Activated naive CD8-positive, alpha-beta T cell treated with anti-CD3 and anti-CD28 coated beads for 36 hours (primary cell): ENCODE measurements around the gene DDX4. TPM values are rescaled to one million over a fixed set of nuclear protein-coding genes. Genes with fewer than 3 reads are reported as not detected.
"Not testable (repeated sequence)": the region's sequence is repeated elsewhere in the genome, so short reads cannot be mapped to it uniquely, and the experiment has no call there.

Experiments used
- DNase-seq: peaks from one replicate; pipeline ENCODE4 v3.0.0; 2021
- H3K27ac Mint-ChIP-seq: one replicate; pipeline ENCODE4 v1.8.0; 2022; ENCODE audit warnings: mild to moderate bottlenecking, moderate library complexity, mixed read lengths
- H3K27me3 Mint-ChIP-seq: one replicate; pipeline ENCODE4 v1.8.0; 2022; ENCODE audit warnings: mild to moderate bottlenecking, mixed read lengths
- H3K36me3 Mint-ChIP-seq: one replicate; pipeline ENCODE4 v1.8.0; 2021; ENCODE audit warnings: mild to moderate bottlenecking, mixed read lengths
- H3K4me1 Mint-ChIP-seq: one replicate; pipeline ENCODE4 v1.8.0; 2021; ENCODE audit warnings: mixed read lengths
- H3K4me3 Mint-ChIP-seq: one replicate; pipeline ENCODE4 v1.8.0; 2022; ENCODE audit warnings: mild to moderate bottlenecking, moderate library complexity, mixed read lengths
- H3K9me3 Mint-ChIP-seq: one replicate; pipeline ENCODE4 v1.8.0; 2022; ENCODE audit warnings: mixed read lengths
- total RNA-seq, 2 experiments: library from RNA; stranded (reverse); gene quantifications; one replicate each; pipeline ENCODE4 v1.2.3, GENCODE V29; 2021

The DDX4 gene
- total RNA-seq, 2 experiments from 2014 or later = not detected

DNA sequence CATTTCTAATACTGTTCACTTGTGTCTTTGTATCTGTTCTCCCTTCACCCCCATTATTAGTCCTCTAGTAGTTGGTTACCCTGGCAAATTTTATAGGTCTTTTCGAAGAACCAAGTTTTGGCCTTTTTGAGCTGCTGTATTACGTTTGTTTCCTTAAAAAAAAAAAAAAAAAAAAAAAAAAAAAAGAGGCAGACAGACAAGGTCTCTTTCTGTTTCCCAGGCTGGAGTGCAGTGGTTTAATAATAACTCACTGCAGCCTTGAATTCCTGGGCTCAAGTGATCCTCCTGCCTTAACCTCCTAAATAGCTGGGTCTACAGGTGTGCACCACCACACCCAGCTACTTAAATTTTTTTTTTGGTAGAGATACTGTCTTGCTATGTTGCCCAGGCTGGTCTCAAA is 20.9 kb downstream of the DDX4 start:
- Mint-ChIP-seq H3K27me3 (peaks cover 24% of the 10 kb centered on the region), H3K9me3 (no peaks in the 10 kb centered on the region), H3K36me3 (no peaks in the 10 kb centered on the region), H3K4me1 (peaks cover 8% of the 10 kb centered on the region), H3K27ac (peak overlapping the region; percentile 28), H3K4me3 (no peak overlapping the region)
- no peak for DNase-seq

DNA sequence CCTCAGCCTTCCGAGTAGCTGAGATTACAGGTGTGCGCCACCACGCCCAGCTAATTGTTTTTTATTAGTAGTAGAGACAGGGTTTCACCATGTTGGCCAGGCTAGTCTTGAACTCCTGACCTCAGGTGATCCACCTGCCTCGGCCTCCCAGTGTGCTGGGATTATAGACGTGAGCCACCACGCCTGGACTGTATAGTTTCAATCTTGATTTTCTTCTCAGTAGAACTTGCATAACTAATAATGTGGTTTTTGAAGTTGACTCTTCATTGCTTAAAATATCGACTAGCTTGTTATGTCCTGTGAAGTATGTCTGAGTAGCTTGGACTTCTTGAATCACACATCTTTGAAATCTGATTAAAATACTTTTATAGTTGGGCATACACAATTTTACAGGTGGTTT is 23.9 kb downstream of the DDX4 start:
- H3K4me3 Mint-ChIP-seq, DNase-seq, H3K9me3 Mint-ChIP-seq, H3K36me3 Mint-ChIP-seq, H3K27ac Mint-ChIP-seq: not testable (repeated sequence)
- peaks cover 24% of the 10 kb centered on the region for H3K27me3 Mint-ChIP-seq
- peaks cover 14% of the 10 kb centered on the region for H3K4me1 Mint-ChIP-seq

DNA sequence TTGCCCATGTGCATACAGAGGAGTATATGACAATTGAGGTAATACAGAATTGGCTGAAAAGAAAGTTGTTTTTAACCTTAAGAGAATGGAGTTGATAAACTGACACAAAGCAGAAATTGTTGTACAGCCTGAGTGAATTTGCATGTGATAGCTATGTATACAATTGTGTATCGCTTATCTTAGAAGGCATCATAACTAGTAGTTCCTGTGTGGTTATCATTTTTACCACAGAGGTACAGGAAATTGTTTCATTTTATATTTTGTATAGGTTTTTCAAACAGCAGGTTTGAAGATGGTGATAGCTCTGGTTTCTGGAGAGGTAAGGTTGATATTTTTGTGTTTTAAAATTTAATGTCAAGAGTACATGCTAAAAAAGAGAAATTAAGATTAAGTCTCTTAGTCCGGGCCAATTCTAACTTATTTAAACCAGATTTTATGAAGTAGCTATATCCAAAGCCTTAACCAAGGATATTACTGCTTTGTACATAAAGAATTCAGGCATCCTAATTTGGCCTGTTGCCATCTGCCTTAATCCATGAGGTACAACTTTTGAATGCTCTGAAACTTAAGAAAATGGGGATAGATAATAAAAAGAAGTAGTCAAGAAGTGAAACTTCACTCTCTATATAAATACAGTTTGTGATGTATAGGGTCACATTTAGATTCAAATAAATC is 26.0 kb downstream of the DDX4 start:
- Mint-ChIP-seq H3K4me1 (peaks cover 9% of the 10 kb centered on the region), H3K4me3 (no peak overlapping the region), H3K9me3 (peaks cover under 1% of the 10 kb centered on the region), H3K36me3 (no peaks in the 10 kb centered on the region), H3K27ac (no peak overlapping the region), H3K27me3 (peaks cover 17% of the 10 kb centered on the region)
- DNase-seq = no peak

DNA sequence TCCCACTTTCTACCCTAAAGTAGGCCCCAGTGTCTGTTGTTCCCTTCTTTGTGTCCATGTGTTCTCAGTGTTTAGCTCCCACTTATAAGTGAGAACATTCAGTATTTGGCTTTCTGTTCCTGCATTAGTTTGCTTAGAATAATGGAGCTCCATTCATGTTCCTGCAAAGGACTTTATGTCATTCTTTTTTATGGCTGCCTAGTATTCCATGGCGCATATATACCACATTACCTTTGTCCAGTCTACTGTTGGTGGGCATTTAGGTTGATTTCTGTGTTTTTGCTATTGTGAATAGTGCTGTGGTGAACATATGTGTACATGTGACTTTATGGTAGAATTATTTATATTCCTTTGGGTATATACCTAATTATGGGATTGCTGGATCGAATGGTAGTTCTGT is 30.4 kb downstream of the DDX4 start:
- Mint-ChIP-seq H3K4me1 (peaks cover 16% of the 10 kb centered on the region), H3K36me3 (no peaks in the 10 kb centered on the region), H3K4me3 (no peak overlapping the region), H3K27me3 (no peaks in the 10 kb centered on the region), H3K9me3 (peaks cover 6% of the 10 kb centered on the region), H3K27ac (no peak overlapping the region)
- DNase-seq = no peak

DNA sequence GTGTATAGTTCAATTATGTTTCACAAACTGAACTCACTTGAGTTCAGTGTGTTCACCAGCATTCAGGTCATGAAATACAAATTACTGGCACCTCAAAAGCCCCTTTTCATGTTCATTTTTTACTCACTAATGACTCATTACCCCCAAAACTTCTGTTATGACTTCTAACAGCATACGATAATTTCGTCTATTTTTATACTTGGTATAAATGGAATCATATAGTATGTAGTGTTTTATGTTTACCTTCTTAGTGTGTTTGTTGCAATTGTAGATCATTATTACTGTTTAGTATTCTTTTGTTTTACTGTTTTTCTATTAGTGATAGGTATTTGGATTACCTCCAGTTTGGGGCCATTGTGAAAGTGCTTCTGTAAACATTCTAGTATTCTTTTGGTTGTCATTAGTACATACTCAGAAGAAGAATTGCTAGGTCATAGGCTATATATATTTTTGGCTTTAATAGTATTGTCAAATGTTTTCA is 33.4 kb downstream of the DDX4 start:
- peaks cover 6% of the 10 kb centered on the region for H3K9me3 Mint-ChIP-seq
- no peak overlapping the region for H3K4me3 Mint-ChIP-seq
- no peaks in the 10 kb centered on the region for H3K36me3 Mint-ChIP-seq
- no peak overlapping the region for H3K27ac Mint-ChIP-seq
- no peaks in the 10 kb centered on the region for H3K27me3 Mint-ChIP-seq
- no peak for DNase-seq
- H3K4me1 Mint-ChIP-seq = peaks cover 7% of the 10 kb centered on the region

DNA sequence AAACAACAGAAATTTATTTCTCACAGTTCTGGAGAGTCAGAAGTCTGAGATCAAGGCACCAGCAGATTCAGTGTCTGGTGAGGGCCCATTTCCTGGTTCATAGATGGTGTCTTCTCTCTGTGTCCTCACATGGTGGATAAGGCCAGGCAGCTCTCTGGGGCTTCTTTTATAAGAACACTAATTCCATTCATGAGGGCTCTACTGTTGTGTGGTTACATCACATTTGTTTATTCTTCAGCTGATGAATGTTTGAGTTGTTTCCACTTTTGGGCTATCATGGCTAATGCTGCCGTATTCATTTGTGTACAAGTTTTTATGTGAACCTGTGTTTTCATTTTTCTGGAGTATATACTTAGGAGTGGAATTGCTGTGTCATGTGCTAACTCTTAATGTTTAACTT is 35.2 kb downstream of the DDX4 start:
- Mint-ChIP-seq H3K27ac (no peak overlapping the region), H3K4me3 (no peak overlapping the region), H3K36me3 (no peaks in the 10 kb centered on the region), H3K9me3 (peaks cover 6% of the 10 kb centered on the region), H3K4me1 (peaks cover 7% of the 10 kb centered on the region), H3K27me3 (peaks cover 4% of the 10 kb centered on the region)
- no peak for DNase-seq

DNA sequence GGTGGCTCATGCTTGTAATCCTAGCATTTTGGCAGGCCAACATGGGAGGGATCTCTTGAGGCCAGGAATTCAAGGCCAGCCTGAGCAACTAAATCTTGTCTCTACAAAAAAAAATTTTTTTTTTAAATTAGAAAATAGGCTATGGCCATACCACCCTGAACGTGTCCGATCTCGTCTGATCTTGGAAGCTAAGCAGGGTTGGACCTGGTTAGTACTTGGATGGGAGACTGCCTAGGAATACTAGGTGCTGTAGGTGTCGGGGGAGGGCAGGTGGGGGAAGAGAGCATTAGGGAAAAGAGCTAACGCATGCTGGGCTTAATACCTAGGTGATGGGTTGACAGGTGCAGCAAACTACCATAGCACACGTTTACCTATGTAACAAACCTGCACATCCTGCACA is 39.5 kb downstream of the DDX4 start:
- Mint-ChIP-seq H3K4me3 (no peak overlapping the region), H3K36me3 (no peaks in the 10 kb centered on the region), H3K4me1 (no peaks in the 10 kb centered on the region), H3K9me3 (no peaks in the 10 kb centered on the region), H3K27ac (no peak overlapping the region), H3K27me3 (peaks cover 11% of the 10 kb centered on the region)
- DNase-seq = no peak

DNA sequence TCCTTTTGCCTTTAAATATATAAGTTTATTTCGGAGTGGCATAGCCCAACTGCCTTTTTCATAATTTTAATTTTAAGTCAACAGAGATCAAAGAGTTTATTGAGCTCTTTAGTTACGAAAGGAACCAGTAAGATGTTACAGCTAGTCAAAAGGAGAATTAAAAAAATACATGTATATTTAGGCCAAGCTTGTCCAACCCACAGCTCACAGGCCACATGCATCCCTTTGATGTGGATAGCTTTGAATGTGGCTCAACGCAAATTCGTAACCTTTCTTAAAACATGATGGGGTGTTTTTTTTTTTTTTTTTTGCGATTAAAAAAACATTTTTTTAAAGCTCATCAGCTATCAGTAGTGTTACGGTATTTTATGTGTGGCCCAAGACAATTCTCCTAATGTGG is 63.1 kb downstream of the DDX4 start:
- Mint-ChIP-seq H3K4me3 (no peak overlapping the region), H3K9me3 (no peaks in the 10 kb centered on the region), H3K36me3 (no peaks in the 10 kb centered on the region), H3K4me1 (no peaks in the 10 kb centered on the region), H3K27ac (no peak overlapping the region), H3K27me3 (no peaks in the 10 kb centered on the region)
- DNase-seq = no peak

DNA sequence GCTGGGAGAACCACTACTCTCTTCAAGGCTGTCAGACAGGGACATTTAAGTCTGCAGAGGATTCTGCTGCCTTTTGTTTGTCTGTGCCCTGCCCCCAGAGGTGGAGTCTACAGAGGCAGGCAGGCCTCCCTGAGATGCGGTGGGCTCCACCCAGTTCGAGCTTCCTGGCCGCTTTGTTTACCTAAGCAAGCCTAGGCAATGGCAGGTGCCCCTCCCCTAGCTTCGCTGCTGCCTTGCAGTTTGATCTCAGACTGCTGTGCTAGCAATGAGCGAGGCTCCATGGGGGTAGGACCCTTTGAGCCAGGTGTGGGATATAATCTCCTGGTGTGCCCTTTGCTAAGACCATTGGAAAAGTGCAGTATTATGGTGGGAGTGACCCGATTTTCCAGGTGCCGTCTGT is 71.0 kb downstream of the DDX4 start:
- not testable (repeated sequence) for H3K9me3 Mint-ChIP-seq, H3K4me1 Mint-ChIP-seq, DNase-seq, H3K27ac Mint-ChIP-seq, H3K36me3 Mint-ChIP-seq, H3K4me3 Mint-ChIP-seq, H3K27me3 Mint-ChIP-seq

DNA sequence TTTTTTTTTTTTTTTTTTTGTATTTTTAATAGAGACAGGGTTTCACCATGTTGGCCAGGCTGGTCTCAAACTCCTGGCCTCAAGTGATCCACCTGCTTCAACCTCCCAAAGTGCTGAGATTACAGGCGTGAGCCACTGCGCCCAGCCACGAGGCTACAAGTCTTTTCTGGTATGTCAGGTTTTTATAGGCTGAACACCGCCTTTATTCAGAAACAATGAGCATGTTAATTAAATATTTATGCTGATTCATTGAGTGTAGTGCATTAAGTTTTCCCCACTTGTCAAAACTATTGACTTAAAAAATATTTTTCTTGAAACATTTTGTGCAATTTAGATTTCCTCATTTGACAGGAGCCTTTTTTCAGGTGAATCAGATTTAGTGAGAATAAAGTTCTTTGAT is 78.1 kb downstream of the DDX4 start:
- H3K36me3 Mint-ChIP-seq, H3K27ac Mint-ChIP-seq, H3K4me1 Mint-ChIP-seq, DNase-seq, H3K9me3 Mint-ChIP-seq, H3K4me3 Mint-ChIP-seq: not testable (repeated sequence)
- H3K27me3 Mint-ChIP-seq = peaks cover 20% of the 10 kb centered on the region

DNA sequence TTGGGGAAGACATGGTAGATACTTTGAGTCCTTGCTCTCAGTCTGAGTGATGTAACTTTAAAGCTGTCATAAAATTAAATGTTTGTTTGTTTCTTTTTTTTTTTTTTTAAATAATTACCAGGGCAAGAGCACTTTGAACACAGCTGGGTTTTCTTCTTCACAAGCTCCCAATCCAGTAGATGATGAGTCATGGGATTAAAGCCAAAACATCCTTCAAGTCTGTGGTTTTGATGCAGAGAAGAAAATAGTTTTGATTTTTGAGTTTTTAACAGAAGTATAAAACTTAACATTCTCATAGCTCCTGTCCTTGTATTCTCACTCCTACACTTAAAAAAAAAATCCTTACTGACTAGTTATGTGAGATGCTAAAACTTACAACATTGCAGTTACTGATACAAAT is 78.5 kb downstream of the DDX4 start:
- no peak for DNase-seq
- Mint-ChIP-seq H3K9me3 (no peaks in the 10 kb centered on the region), H3K27ac (no peak overlapping the region), H3K4me3 (no peak overlapping the region), H3K36me3 (no peaks in the 10 kb centered on the region), H3K4me1 (peaks cover 4% of the 10 kb centered on the region), H3K27me3 (peaks cover 24% of the 10 kb centered on the region)

DNA sequence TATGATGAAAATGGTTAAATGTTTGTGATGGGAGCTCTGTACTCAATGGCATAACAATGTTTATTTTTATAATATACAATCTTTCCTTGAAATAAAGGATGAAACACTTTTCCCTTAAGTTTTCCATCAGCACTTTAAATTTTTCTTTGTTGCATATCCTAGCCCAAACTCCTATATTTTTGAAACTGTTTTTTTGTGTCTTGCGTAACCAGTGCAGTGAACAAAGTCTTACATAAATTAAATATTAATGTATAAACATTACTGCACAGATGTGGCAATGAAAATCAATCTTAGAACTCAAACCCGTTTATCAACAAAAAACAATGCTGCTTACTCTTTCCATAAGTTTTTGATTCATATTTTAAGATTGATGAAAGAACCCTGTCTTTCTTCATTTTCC is 79.2 kb downstream of the DDX4 start:
- no peaks in the 10 kb centered on the region for H3K36me3 Mint-ChIP-seq
- H3K27ac Mint-ChIP-seq = no peak overlapping the region
- H3K9me3 Mint-ChIP-seq = no peaks in the 10 kb centered on the region
- peaks cover 4% of the 10 kb centered on the region for H3K4me1 Mint-ChIP-seq
- DNase-seq = no peak
- H3K4me3 Mint-ChIP-seq = no peak overlapping the region
- peaks cover 29% of the 10 kb centered on the region for H3K27me3 Mint-ChIP-seq

DNA sequence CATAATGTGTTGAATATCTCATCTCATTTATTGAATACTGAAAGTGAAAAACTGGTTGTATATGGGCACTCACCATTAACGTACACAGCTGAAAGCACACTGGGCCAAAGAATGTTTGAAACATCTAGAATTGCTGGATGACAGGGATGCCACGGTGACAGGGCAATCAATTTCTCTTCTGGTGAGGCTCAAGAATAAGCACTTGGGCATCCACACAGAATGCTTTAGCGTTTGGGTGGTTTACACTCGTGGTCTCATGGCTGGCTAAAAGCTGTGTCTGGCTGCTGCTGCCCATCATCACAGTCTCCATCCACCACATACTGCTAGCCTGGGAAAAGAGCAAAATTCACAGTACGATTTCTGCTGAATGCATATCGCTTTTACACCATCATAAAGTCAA is 82.6 kb downstream of the DDX4 start:
- H3K4me3 Mint-ChIP-seq = no peak overlapping the region
- no peak overlapping the region for H3K27ac Mint-ChIP-seq
- peaks cover 9% of the 10 kb centered on the region for H3K4me1 Mint-ChIP-seq
- DNase-seq = no peak
- no peaks in the 10 kb centered on the region for H3K9me3 Mint-ChIP-seq
- H3K36me3 Mint-ChIP-seq = no peaks in the 10 kb centered on the region
- H3K27me3 Mint-ChIP-seq = peaks cover 58% of the 10 kb centered on the region

DNA sequence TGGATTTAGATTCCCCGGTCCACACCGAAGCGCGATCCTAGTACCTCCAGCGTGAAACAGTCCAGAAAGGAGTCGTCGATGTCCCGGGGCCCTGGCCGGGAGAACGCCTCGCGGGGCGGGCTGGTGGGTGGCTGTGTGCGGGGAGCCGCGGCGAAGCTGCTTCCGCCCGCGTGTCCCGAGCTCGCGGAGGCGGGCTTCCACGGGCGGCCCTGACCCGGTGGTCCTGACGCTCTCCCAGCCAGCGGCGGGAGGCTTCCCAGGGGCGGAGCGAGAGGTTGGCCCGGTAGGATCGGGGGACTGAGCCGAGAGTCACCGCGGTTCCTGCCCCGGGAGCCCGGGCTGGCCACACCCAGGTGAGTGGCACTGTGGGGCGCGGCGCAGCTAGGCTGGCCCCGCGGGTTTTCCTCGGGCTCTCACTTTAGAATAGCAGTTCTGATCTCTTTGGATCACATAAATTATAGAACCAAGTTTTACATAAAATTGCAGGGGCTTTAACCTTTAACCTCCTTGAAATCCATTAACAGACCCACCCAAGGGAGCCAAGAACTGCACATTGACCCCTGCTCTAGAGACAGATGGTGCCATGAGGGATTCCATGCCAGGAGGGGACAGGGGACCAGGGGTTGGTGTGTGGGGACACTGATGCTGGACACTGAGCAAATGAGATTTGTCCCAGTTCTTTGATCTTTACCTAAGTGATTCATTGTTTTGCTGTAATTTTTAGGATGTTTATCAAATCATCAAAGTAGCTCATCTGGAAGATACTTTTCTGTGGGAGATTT is 84.1 kb downstream of the DDX4 start:
- H3K27ac Mint-ChIP-seq = no peak overlapping the region
- H3K9me3 Mint-ChIP-seq = no peaks in the 10 kb centered on the region
- peaks cover 5% of the 10 kb centered on the region for H3K4me1 Mint-ChIP-seq
- no peaks in the 10 kb centered on the region for H3K36me3 Mint-ChIP-seq
- H3K27me3 Mint-ChIP-seq = peaks cover 65% of the 10 kb centered on the region
- DNase-seq = peak; percentile 6
- peak overlapping the region; percentile 52 for H3K4me3 Mint-ChIP-seq

DNA sequence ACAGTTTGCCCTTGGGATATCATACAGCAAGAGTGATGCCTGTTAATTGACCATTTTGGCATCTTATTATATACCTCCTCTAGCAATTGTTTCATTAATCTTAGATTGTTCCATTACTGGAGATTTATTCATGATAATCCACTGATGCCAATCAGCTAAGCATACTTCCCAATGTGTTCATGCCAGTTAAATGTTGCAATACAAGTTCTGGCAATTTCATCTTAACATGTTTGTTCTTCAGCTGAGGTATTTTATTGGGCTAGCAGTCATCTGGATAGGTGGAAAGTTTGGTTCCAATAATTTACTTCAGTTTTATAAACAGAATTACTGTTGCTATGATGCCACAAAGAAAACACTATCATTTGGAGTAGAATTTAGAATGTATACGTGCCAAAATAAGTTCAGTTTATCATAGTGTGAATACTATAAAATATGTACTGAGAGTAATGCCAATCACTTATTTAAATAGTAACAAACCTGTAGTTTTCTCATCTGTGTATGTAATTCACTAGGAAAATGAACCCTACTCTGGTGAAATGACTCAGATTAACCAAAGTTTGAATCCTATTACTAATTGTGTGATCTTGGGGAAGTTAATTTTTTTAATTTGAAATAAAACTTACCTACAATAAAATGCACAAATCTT is 85.4 kb downstream of the DDX4 start:
- Mint-ChIP-seq H3K27ac (no peak overlapping the region), H3K4me1 (peaks cover 5% of the 10 kb centered on the region), H3K4me3 (no peak overlapping the region), H3K36me3 (no peaks in the 10 kb centered on the region), H3K9me3 (no peaks in the 10 kb centered on the region), H3K27me3 (peaks cover 65% of the 10 kb centered on the region)
- DNase-seq = no peak
